Measurements from ENCODE around the gene CST8. TPM values are rescaled to one million over a fixed set of nuclear protein-coding genes. Genes with fewer than 3 reads are reported as not detected.
"Not testable (repeated sequence)": the region's sequence is repeated elsewhere in the genome, so short reads cannot be mapped to it uniquely, and the experiment has no call there.

CST8 gene
- total RNA-seq, 1 donor = not detected

- no peak overlapping the region for H3K27ac ChIP-seq (ENCODE audit: low read depth, low read length)
- H2AFZ ChIP-seq (ENCODE audit: low read length) = no peak overlapping the region
- H4K20me1 ChIP-seq (ENCODE audit: insufficient read depth, low read length) = no peaks in the 10 kb centered on the region
- H3K4me3 ChIP-seq (ENCODE audit: insufficient read depth, low read length) = no peak overlapping the region
- H3K36me3 ChIP-seq (ENCODE audit: insufficient read depth, low read length) = no peaks in the 10 kb centered on the region
- H3K9me3 ChIP-seq (ENCODE audit: low read depth, low read length) = no peaks in the 10 kb centered on the region
- no peaks in the 10 kb centered on the region for H3K4me1 ChIP-seq (ENCODE audit: insufficient read depth, low read length)
- no peaks in the 10 kb centered on the region for H3K79me2 ChIP-seq (ENCODE audit: insufficient read depth, low read length)
- no peak for TF ChIP-seq CTCF (IDR thresholded peaks at IDR 0.05; ENCODE audit: extremely low read depth, low read depth, low read length)
- no peaks in the 10 kb centered on the region for H3K27me3 ChIP-seq (ENCODE audit: insufficient read depth, low read length)
- no peak for DNase-seq (ENCODE audit: insufficient read length, low spot score, missing footprints)
- no peak overlapping the region for H3K4me2 ChIP-seq (ENCODE audit: insufficient read depth, low read length)
These were observed 31.3 kb upstream of the CST8 start for GRCh38 chr20:23459461-23460150.

GRCh38 chr20:23461180-23461579, 29.7 kb upstream of the CST8 start:
- DNase-seq (ENCODE audit: insufficient read length, low spot score, missing footprints) = no peak
- Histone ChIP-seq H3K27ac (ENCODE audit: low read depth, low read length) (no peak overlapping the region), H2AFZ (ENCODE audit: low read length) (no peak overlapping the region), H3K9me3 (ENCODE audit: low read depth, low read length) (no peaks in the 10 kb centered on the region), H3K79me2 (ENCODE audit: insufficient read depth, low read length) (no peaks in the 10 kb centered on the region), H4K20me1 (ENCODE audit: insufficient read depth, low read length) (no peaks in the 10 kb centered on the region), H3K27me3 (ENCODE audit: insufficient read depth, low read length) (no peaks in the 10 kb centered on the region), H3K4me2 (ENCODE audit: insufficient read depth, low read length) (no peak overlapping the region), H3K4me3 (ENCODE audit: insufficient read depth, low read length) (no peak overlapping the region), H3K4me1 (ENCODE audit: insufficient read depth, low read length) (no peaks in the 10 kb centered on the region), H3K36me3 (ENCODE audit: insufficient read depth, low read length) (no peaks in the 10 kb centered on the region)
- TF ChIP-seq CTCF (IDR thresholded peaks at IDR 0.05; ENCODE audit: extremely low read depth, low read depth, low read length) = no peak

GRCh38 chr20:23466961-23467360, 24.0 kb upstream of the CST8 start:
- not testable (repeated sequence) for H3K9me3 ChIP-seq (ENCODE audit: low read depth, low read length); H3K4me2 ChIP-seq (ENCODE audit: insufficient read depth, low read length); DNase-seq (ENCODE audit: insufficient read length, low spot score, missing footprints); H3K36me3 ChIP-seq (ENCODE audit: insufficient read depth, low read length); H3K27me3 ChIP-seq (ENCODE audit: insufficient read depth, low read length); H3K4me1 ChIP-seq (ENCODE audit: insufficient read depth, low read length); H4K20me1 ChIP-seq (ENCODE audit: insufficient read depth, low read length); H3K79me2 ChIP-seq (ENCODE audit: insufficient read depth, low read length); H2AFZ ChIP-seq (ENCODE audit: low read length); H3K4me3 ChIP-seq (ENCODE audit: insufficient read depth, low read length); H3K27ac ChIP-seq (ENCODE audit: low read depth, low read length)

GRCh38 chr20:23472306-23472705, 18.6 kb upstream of the CST8 start:
- H3K27me3 ChIP-seq (ENCODE audit: insufficient read depth, low read length); H3K4me3 ChIP-seq (ENCODE audit: insufficient read depth, low read length); H3K9me3 ChIP-seq (ENCODE audit: low read depth, low read length); H3K36me3 ChIP-seq (ENCODE audit: insufficient read depth, low read length); H4K20me1 ChIP-seq (ENCODE audit: insufficient read depth, low read length); DNase-seq (ENCODE audit: insufficient read length, low spot score, missing footprints); H2AFZ ChIP-seq (ENCODE audit: low read length); H3K4me1 ChIP-seq (ENCODE audit: insufficient read depth, low read length); H3K27ac ChIP-seq (ENCODE audit: low read depth, low read length); H3K79me2 ChIP-seq (ENCODE audit: insufficient read depth, low read length); H3K4me2 ChIP-seq (ENCODE audit: insufficient read depth, low read length): not testable (repeated sequence)

- not testable (repeated sequence) for H2AFZ ChIP-seq (ENCODE audit: low read length); DNase-seq (ENCODE audit: insufficient read length, low spot score, missing footprints); H3K4me3 ChIP-seq (ENCODE audit: insufficient read depth, low read length)
These were observed 17.6 kb upstream of the CST8 start for GRCh38 chr20:23473293-23473692.

More at GRCh38 chr20:23473293-23473692, 17.6 kb upstream of the CST8 start:
- not testable (repeated sequence) for H3K4me1 ChIP-seq (ENCODE audit: insufficient read depth, low read length); H4K20me1 ChIP-seq (ENCODE audit: insufficient read depth, low read length); H3K27ac ChIP-seq (ENCODE audit: low read depth, low read length); H3K79me2 ChIP-seq (ENCODE audit: insufficient read depth, low read length); H3K27me3 ChIP-seq (ENCODE audit: insufficient read depth, low read length); H3K9me3 ChIP-seq (ENCODE audit: low read depth, low read length); H3K36me3 ChIP-seq (ENCODE audit: insufficient read depth, low read length); H3K4me2 ChIP-seq (ENCODE audit: insufficient read depth, low read length)
